Left colon (tissue), 2 donors: ENCODE data around the gene KAZN. TPM values are rescaled to one million over a fixed set of nuclear protein-coding genes. Genes with fewer than 3 reads are reported as not detected.

Experiments
- ATAC-seq: fragments of 200-7000 bp; cut with Tn5 transposase; one replicate; pipeline ENCODE4 v1.9.1; 2020; ENCODE audit warnings: mild to moderate bottlenecking, moderate library complexity
- DNase-seq, 2 donors: peaks; one replicate each; pipeline ENCODE4 v3.0.0-alpha.2; 2020
- intact Hi-C, 2 donors: fragments of 100-400 bp; cut with DNase I in 1 of 2; cut with micrococcal nuclease in 1 of 2; formaldehyde crosslinking; loops; one replicate each; pipeline versions ENCODE4 v1.11.2 to v1.14.0; 2022; cut with DNase I, micrococcal nuclease
- total RNA-seq, 2 donors: library from RNA; stranded (reverse); fragmentation: NEBNext Ultra II Directional; extraction: Animal tissue kit (Norgen Biotek cat#: 25700); gene quantifications; one replicate each; pipeline ENCODE4 v1.2.1, GENCODE V29; 2021
- donor health status: DM: no; HTN: no; CAD: no.
- donor health status: DM: yes; HTN: yes; CAD: no.

KAZN gene
- total RNA-seq, 2 donors from 2014 or later = 11.4 to 14.2 TPM

GRCh38 chr1:15100121-15100879 is 501.8 kb downstream of the KAZN start:
- DNase-seq (peak in 1 of 2 donors; percentile 47), ATAC-seq (peak; percentile 74)
- intact Hi-C loops = no loop called here

- intact Hi-C loops = no loop called here
- ATAC-seq (no peak), DNase-seq (no peak)
These were observed 502.6 kb downstream of the KAZN start for GRCh38 chr1:15100880-15101760.

DNA sequence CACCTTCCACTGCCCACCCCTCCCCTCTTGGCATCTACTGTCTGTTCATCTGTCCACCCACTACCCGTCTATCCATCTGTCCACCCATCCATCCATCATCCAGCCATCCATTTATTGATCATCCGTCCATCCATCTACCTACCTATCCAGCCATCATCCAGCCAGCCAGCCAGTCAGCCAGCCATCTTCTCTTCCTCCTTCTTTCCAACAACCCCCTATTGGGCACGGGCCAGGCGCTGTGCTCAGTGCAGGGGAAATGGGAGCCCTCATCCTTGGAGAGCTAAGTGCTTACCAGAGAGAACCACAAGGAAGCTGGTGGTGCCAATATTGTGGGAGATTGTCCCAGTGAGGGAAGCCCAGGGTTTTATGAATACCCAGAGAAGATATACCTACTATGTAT is 503.3 kb downstream of the KAZN start:
- DNase-seq = no peak
- intact Hi-C loops = no loop called here
- no peak for ATAC-seq

- intact Hi-C loops = no loop called here
- ATAC-seq (no peak), DNase-seq (no peak)
These were observed 504.2 kb downstream of the KAZN start for GRCh38 chr1:15102646-15103045.

GRCh38 chr1:15103211-15103610 is 504.7 kb downstream of the KAZN start:
- no peak for DNase-seq
- intact Hi-C loops = no loop called here
- ATAC-seq = no peak

DNA sequence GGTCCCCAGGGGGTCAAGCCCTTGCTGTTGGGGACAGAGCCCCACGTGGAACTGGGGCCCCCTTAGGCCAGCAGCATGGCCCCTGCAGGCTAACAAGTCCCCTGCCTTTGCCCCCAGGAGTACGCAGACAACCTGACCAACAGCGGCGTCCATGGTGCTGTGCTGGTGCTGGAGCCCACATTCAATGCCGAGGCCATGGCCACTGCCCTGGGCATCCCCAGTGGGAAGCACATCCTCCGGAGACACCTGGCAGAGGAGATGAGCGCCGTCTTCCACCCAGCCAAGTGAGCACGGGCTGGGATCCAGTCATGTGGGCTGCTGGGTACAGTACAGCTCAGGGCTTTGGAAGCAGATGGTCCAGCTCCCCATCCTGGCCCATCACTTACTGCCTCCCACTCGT is 505.4 kb downstream of the KAZN start:
- ATAC-seq = no peak
- no peak for DNase-seq
- intact Hi-C loops = no loop called here

DNA sequence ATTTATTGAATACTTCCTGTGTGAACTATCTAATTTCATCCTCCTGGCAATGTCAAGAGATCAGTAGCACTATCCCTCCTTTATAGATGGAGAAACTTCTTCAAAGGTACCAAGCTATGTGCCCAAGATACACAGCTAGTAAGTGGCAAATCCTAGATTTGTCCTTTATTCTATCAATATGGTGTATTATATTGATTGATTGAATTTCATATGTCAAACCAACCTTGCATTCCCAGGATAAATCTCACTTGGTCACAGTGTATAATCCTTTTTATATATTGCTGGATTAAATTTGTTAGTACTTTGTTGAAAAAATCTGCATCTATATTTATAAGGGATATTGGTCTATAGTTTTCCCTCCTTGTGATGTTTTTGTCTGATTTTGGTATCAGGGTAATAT is 506.3 kb downstream of the KAZN start:
- ATAC-seq = no peak
- intact Hi-C loops = no loop called here
- DNase-seq = no peak

GRCh38 chr1:15106608-15107007 is 508.1 kb downstream of the KAZN start:
- peak; percentile 44 for ATAC-seq
- intact Hi-C loops = no loop called here
- DNase-seq = peak in 1 of 2 donors; percentile 58

DNA sequence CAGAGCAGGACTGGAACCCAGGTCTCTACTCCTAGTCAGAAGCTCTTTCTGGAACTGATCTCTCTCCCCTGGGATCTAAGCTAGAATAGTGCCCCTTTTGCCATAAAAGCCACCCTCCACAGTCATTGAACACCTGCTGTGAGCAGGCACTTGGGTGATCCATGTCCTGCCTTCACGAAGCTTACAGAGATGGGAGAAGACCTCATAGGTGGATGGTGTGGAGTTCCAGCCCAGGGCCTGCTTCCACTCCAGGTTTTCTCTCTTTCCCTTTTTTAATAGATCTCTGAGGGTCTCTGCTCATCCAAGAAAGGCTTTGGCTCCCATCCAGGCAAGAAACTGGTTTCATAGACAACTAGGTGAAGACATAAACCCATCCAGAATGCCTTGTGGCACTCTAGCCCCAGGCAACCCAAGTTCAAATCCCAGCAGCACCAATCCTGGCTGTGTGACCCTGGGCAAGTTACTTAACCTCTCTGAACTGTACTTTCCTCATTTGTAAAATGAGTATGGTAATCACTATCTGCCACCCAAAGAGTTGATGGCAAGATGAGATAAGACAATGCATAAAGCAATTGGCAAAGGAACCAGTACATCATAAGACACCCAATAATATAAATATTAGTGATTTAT is 508.7 kb downstream of the KAZN start:
- intact Hi-C loops = no loop called here
- ATAC-seq = no peak
- no peak for DNase-seq

DNA sequence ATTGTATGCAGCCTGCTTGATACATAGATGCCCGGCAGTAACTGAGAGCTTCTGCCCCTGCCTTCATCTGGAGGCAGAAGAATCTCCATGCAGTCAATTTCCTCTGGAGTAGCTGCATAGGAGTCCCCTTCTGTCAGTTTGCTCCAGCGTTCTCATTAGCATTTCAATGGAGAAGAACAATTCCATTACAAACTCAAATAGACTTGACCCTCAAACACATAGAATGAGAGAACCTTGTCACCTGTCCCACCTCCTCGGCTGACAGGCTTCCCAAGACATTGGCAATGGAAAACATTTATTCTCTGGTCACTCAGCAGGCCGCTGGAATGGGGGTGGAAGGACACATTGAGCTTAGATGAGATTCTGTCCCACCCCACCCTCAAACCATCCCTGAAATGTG is 509.4 kb downstream of the KAZN start:
- DNase-seq = no peak
- intact Hi-C loops = no loop called here
- no peak for ATAC-seq

DNA sequence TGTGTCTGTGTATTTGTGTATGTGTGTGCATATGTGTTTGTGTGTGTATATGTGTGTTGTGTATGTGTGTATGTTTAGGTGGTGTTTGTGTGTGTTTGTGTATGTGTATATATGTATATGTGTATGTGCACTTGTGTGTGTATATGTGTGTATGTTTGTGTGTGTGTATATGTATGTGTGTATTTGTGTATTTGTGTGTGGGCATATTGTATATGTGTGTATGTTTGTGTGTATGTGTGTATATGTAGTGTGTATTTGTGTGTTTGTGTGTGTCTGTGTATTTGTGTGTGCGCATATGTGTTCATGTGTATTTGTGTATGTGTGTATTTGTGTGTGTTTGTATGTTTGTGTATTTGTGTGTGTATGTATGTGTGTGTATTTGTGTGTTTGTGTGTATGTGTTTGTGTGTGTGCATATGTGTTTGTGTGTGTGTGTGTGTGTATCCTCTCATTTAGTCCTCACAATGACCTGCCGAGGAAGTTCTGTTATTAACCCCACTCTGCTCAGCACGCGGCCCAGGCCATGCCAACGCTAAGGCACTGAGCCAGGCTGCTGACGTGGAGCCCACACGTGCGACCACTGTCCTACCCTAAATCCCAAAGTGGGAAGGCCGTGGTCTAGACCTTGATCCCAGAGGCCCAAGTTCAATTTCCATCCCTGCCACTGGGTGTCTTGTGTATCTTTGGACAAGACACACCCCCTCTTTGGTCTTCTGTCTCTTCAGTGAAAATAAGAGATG is 511.8 kb downstream of the KAZN start:
- intact Hi-C loops = no loop called here
- DNase-seq = no peak
- no peak for ATAC-seq

DNA sequence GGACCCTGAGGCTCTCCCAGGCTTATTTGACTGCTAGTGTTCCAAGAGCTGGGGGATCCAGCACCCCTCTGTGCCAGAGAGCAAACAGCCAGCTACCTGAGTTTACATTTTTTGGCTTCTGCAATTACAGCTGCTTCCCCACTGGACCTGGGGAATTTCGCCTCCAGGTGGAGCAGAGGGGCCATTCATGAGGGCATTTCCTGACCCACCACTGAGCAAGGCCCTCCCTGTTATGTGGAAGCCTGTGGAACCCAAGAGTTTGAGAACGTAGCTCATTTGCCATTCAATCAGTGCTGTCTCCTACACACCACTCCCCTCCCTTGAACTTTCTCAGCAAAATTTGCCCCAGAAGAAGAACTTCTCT is 512.4 kb downstream of the KAZN start:
- DNase-seq (no peak), ATAC-seq (no peak)
- intact Hi-C loops = no loop called here

DNA sequence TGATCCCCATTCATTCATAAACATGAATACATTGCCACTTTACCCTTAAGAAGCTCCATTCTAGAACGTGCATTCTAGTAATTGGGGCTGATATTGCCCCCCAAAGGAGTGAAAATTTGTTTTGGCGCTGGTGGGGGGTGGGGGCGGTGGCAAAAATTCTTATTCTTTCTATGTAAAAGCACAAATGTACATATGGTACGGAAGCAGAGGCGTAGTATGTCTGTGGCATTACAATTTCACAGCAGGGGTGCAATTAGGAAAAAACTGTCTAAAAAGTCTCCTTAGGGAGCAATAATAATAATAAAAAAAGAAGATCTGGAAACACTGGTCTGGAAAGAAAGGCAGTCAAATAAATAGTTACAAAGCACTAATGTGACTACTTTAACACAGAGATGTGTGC is 514.7 kb downstream of the KAZN start:
- no peak for DNase-seq
- ATAC-seq = no peak
- intact Hi-C loops = no loop called here

DNA sequence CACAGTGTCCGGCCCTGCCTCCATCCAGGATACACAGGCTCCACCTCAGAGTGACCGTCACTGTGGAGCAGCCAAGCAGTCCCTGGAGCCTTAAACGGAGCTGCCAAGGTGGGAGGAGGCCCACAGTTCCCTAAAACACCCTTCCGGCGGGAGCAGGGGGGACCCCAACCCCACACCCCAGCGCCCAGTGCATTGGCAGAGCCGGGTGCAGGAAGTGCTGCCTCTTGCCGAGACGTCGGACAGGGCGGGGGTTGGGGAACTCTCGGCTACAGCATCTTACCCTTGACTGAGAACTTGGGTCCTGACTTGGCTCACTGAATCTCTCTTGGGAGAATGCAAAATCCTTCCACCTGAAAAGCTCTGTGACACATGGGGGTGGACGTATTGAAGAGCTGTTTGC is 516.4 kb downstream of the KAZN start:
- intact Hi-C loops = no loop called here
- no peak for DNase-seq
- no peak for ATAC-seq

GRCh38 chr1:15115542-15116330 is 517.3 kb downstream of the KAZN start:
- ATAC-seq = no peak

DNA sequence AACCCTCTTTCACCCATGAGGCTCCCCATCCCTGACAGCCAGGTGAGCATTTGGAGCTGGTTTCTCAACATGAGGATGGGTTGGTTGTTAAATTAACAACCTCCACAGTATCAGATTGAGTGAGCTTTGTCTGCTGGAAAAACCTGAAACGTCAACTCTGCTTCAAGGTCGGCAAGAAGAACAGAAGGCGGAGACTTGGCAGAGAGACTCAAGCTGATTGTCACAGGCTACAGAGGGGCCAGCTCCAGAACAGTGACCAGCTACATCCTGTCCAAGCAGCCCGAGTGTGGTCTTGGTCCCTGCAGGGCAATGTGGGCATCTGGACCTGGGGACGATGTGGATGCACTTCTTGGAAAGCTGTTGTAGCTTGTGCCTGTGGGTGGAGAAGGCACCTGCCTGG is 518.5 kb downstream of the KAZN start:
- intact Hi-C loops = no loop called here
- no peak for DNase-seq
- peak; percentile 24 for ATAC-seq

More at GRCh38 chr1:15115542-15116330, 517.3 kb downstream of the KAZN start:
- DNase-seq = no peak
- intact Hi-C loops = no loop called here

DNA sequence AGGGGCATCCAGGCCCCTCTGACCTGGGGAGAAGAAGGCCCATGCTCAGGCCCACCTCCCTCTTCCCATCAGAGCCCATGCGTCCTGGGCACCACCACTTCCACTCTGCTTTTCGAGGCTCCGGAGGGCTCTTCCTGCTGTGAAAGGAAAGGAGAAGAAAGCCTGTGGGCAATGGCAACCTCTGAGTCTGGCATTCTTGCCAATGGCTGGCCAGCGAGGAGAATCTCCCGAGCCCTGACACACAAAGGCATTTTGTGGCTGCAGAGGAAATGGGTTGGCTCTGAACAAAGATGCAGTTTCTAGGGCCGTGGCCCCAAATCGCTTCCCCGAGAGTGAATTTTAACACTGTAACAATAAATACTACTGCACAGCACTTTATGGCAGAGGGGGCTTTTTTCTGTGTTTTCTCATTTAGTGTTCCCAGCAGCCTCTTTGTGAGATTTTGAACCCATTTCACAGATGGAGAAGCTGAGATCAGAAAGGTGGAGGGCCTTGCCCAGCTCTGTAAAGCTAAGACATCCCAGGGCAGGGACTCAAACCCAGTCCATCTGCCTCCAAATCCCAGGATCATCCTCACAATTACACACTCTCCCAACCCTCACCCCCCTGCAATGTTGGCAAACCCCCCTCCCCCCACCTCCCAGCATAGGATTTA is 519.3 kb downstream of the KAZN start:
- ATAC-seq (no peak), DNase-seq (no peak)
- intact Hi-C loops = no loop called here

- ATAC-seq (no peak), DNase-seq (no peak)
- intact Hi-C loops = no loop called here
These were observed 520.1 kb downstream of the KAZN start for GRCh38 chr1:15118579-15118978.
